GM21390 (cell line): Measurements from ENCODE around the gene SLC8A2.
A peak's percentile ranks its signal among the peaks of the same experiment; 100 is the strongest.
"Not testable (repeated sequence)": the region's sequence is repeated elsewhere in the genome, so short reads cannot be mapped to it uniquely, and the experiment has no call there.

Source experiments
- ATAC-seq: cut with Tn5 transposase; IDR thresholded peaks from one replicate; pipeline ENCODE4 v1.9.1; 2021; ENCODE audit not compliant: unreplicated experiment

SLC8A2 gene

DNA sequence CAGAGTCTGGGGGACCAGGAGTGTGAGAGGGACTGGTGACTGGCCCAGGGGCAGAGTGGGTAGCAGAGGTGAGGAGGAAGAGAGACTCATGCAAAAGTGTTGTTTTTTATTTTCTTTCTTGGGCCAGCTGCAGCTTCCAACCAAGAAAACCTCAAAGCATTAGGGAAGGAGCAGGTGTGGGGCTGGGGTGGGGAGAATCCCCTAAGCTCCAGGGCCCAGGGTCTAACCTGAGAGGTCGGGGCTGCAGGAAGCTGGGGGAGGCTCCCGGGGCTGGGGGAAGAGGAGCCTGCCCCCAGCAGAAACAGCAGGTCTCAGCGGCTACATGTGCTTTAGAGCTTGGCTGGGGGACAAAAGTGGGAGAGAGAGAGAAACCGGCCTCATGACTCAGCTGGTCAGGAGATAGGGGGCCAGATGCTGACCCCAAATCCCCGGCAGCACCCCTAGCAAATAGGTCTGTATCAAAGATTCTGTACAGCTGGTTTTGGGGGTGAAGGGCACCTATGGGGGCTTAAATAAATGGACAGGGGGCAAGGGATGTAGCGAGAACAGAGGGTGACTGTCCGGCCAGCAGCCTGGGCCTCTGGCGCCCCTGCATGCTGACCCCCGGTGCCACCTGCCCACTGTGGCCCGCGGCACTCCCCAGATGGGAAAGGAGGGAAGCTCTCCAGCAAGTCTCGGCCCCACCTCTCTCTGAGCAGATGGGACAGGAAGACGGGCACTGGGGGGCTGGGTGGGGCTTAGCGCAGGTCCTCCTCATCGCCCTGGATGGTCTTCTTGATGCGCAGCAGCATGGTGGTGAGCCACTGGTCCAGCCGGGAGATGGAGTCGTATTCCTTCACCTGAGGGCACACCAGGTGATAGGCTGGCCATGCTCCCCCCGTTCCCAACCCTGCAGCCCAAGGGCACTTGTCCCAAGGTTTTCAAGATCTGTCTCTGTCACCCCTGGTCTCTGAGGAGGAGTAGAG is 16.1 kb upstream of the SLC8A2 start:
- ATAC-seq: no peak

DNA sequence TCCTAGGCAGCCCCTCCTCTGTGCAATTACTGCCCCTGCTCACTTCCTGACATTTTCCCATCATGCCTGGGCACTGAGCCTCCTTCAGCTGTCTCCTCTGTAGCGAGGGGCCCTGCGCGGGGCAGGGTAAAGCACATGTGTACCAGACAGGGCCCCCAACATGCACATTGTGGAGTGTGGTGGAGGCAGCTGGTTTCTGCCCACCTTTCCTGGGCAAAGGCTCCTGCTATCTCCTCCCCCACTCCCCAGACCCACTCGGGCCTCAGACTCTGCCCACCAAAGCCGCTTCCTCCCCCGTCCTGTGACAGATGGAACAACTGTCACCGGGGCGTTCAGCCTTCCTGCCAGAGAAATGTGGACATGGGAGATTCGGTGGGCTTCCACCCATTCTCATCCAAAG is 15.2 kb upstream of the SLC8A2 start:
- ATAC-seq: no peak

DNA sequence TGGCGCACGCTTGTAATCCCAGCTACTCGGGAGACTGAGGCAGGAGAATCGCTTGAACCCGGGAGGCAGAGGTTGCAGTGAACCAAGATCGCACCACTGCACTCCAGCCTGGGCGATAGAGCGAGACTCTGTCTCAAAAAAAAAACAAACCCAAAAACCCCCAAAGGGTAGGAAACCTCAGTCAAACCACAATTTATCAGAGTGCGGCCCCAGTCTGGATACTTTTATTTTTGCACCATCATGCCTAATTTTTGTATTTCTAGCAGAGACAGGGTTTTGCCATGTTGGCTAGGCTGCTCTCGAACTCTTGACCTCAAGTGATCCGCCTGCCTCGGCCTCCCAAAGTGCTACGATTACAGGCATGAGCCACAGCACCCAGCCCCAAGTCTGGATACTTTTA is 14.5 kb upstream of the SLC8A2 start:
- not testable (repeated sequence) for ATAC-seq

DNA sequence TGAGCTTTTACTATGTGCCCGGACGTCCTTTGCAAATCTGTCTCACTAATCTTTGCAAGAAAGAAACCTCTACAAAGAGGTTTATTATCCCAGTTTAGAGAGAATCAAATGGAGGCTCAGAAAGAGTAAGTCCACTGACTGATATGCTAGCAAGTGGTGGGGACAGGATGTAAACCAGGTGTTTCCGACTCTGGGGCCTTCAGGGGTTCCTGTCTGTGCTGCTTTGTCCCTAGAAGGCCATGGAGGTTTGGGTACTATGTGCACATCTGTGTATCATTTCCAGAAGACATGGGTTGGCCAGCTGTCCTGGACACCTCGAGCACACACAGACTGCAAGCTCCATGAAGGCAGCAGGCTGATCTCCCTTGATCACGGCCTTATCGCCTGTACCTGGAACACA is 13.5 kb upstream of the SLC8A2 start:
- no peak for ATAC-seq

DNA sequence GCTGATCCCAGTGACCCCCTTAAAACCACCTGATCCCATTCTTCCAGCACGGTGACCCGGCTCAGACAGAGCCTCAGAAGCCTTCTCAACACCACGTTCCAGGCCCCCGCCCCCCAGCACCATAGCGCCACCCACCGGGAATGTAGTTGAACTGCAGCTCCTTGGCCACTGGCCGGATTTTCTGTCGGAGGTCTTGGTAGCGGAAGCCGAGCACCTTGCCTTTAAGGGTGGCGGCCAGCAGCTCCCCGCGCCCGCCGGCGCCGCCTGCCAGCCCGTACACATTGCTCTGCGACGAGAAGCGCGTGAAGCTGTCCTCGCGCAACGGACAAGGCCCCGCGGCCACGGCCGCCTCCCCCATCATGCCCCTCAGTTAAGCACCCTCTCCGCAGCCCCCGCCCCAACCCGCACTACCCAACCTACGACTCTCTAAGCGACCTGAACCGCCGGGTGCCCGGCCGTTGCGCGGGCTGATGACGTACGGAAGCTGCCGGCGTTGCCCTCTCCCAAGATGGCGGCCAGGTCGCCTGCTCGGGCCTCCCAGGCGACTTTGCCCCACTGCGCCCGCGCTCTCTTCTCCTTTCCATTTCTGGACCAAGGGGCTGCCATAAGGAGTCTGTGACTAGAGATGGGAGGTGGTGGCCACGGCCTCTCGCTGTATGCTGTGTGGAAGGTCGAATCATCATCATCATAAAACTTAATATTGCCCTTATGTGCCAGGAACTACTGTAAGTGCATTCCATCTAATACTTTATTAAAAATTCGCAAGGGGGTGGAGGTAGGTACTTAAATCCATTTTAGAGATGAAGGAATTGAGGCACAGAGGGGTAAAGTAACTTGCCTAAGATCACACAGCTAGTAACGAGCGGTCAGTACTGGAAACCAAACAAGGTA is 12.4 kb upstream of the SLC8A2 start, which contains the start of gene KPTN:
KPTN (minus strand) TSS at position 420 of the 891 bp plus-strand sequence; CDS start at position 361, 59 bp downstream.
- peak; percentile 56 for ATAC-seq

DNA sequence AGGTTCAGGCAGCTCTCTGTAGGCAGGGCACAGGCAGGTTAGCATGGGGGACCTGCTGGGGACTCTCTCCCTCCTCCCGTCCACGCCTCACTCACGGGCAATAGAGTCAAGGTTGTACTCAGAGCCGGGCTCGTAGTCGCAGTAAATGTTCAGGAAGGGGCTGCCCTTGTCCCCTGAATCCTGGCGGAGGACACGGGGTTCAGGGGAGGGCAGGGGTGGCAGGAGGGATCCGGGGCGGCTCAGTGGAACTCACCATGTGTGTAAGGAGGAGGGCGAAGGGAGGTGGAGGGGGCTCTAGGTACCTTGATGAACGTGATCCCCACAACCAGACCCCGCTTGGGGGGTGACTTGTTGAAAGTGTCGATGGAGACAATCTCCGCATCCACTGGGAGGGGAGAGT is 11.5 kb upstream of the SLC8A2 start:
- ATAC-seq: no peak

DNA sequence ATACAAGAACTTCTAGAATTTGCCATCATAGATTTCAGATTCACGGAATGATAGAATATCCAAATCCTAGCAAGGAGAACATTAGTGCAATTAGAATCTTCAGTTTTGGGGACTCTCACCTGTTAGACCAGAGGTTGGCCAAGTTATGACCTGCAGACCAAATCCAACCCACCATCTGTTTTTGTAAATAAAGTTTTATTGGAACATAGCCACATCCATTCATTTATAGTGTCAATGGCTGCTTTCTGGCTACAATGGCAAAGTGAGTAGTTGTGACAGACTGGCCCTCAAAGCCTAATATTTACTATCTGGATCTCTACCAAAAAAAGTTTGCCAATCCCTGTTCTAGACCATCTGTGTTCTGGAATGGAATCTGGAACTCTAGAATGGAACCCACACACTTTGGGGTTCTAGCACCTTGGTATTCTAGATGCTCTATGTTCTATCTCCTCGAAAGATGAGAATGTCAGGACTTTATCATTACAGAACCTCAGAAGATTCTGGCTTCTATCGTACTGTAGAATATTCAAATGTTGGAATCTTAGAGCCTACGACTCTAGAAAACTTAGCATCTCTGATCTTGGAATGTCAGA is 9.9 kb upstream of the SLC8A2 start:
- no peak for ATAC-seq

DNA sequence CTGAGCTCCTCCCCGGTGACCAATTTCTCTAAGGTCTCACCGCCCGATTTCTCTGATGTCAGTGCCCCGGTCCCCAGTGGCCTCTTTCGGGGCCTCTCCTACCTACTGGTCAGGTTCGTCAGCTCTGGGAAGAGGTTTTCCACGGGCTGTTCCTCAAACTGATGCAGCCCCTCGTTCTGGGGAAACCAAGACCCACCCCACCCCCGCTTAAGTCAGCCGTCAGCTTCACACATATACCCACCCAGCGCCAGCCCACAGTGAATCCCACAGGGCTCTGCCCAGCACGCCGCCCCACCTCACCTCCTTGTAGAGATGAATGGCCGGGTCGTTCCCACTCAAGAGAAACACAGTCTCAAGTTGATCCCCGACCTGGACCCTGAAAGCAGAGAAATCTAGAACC is 9.0 kb upstream of the SLC8A2 start:
- ATAC-seq: no peak

DNA sequence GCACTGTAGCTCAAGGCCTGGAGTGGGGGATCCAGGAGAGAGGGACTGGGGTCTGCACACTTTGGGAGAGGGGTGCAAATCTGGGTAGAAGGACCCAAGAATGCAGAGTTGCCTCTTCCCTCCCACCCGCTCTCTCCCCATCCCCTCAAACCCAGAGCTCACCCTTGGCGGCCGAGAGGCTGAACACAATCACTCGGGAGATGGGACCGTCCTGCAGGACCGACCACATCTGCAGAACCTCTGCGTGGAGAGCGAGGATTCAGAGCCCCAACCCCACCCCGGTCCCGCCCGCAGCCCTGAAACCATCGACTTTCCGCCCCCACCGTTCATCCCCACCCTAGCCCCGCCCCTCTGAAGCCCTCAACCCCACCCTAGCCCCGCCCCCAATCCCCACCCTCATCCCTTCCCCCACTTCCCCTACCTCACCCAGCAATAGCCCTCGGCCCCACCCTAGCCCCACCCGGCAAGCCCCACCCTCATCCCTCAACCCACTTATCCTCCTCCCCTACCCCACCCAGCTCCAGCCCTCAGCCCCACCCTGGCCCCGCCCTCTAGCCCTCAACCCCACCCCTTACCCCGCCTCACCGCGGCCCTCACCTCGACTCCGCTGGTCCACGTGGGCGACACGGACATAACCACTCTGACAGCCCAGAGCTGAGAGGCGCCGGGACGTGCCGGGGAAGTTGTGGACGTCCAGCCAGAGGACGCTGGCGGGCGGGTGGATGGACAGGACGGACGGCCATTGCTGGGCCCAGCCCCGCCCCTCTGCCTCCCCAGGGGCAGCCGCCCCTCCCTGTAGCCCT is 8.2 kb upstream of the SLC8A2 start:
- no peak for ATAC-seq

DNA sequence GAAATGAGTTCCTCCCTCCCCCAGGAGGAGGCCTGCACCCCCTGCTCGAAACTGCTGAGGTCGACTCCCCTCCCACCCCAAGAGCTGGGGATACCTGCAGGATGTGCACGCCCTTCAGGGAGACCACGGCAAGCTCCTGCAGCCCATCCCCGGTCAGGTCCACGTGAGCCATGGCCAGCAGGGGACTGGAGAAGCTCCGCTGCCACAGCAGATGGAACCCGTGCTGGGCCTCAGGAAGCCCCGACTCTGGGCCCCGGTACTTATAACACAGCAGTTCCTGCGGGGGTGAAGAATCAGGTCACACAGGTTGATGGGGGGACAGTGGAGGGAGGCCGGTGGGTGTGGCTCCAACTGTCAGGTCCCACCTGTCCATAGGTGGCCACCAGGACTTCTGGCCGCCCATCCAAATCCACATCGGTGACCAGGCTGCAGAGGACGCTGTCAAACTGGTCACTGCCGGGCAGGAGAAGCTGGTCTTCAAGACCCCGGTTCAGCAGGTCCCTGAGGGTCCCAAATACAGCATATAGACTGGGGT is 4.8 kb upstream of the SLC8A2 start:
- no peak for ATAC-seq

DNA sequence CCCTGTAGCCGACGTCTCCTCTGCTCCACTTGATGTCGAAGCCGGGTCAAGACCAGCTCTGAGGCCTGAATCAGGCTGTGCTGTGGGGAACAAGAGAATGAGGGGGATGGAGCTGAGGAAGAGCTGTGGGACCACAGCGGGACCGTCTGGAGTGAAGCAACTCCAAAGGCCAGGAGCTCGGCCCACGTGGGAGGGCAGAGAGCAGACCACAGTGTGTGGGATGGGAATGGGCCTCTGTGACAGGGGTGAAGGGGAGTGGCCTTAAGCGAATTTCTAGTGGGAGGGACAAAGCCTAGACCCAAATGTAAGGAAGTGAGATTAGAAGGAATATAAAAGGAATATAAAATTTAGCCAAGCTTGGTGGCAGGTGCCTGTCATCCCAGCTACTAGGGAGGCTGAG is 3.8 kb upstream of the SLC8A2 start:
- no peak for ATAC-seq

DNA sequence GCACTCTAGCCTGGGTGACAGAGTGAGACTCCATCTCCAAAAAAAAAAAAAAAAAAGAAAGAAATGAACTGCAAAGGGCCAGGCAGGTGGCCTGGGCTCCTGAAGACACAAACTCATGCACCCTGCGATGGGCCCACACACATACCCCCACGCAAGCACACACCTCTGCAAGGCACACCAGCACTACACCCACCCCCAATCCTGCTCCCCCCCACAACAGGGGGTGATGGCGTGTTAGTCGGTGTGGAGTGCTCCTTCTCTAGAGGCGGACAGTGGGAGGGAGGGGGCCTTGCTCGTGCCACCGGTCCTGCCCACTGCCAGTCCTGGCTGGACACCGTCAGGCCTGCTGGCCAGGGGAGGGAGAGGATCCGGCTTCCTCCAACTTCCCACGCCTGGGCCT is 1.6 kb upstream of the SLC8A2 start:
- ATAC-seq: no peak

DNA sequence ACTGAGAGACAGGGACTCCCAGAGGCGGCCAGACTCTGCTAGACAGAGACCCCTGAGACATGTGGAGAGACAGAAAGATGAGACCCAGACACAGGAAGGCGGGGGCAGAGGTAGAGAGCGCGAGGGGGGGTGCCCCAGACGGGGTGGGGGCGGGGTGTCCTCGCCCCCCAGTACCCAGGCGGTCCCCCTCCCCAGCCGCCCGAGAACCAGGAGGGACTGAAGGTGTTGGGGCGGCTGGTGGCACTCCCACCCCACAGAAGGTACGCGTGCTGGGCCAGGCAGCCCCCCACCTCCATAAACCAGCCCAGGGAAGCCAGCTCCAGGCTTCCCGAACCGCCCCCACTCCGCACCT is 336 bp downstream of the SLC8A2 start:
- no peak for ATAC-seq

DNA sequence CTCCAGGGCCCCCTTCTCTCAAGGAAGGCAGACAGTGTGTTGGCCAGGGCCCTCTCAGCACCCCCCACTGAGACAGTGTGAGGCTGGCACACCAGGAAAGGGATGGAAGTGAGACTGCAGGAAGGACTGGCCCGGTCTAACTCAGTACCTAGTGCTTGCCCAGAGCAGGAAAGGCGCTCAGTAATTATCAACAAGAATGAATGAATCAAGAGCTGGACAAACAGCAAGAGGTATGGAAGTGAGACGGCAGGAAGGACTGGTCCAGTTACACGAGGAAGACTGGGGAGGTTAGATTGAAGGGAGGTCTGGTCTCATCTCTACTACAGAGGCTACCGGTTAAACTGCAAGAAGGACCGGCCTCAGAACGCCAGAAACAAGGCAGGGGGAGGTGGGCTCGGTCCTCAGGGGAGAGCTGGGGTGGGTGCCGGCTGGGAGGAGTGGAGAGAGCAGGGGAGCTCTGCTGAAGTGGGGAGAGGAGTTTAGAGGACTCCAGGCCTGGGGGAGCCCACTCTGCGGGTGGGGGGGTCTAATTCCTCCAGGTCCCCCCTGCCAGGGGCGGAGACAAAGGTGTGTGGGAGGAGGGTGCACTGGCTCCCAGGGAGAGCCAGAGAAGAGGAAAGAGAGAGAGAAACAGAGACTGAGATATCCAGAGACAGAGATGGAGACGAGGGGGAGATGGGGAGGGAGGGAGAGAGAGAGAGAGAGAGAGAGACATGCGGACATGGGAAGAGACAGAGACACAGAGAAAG is 1.1 kb downstream of the SLC8A2 start:
- ATAC-seq: no peak

DNA sequence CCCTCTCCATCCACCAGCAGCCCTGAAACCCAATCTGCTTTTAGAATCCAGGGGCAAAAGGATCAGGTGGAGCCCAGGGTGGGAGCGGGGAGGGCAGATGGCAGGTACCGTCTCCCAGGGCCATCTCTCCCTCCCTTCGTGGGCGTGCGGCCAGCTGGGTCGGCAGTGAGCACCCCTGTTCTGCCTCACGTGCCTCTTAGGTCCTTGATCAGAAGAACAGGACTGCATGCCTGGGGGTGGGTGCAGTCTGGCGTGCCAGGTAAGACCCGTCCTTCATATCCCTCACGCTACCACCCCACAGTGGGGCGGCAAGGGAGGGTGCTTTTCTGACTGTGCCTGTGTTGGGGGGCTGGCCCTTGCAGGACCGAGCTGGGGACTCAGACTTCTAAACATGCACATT is 2.0 kb downstream of the SLC8A2 start:
- ATAC-seq: no peak

DNA sequence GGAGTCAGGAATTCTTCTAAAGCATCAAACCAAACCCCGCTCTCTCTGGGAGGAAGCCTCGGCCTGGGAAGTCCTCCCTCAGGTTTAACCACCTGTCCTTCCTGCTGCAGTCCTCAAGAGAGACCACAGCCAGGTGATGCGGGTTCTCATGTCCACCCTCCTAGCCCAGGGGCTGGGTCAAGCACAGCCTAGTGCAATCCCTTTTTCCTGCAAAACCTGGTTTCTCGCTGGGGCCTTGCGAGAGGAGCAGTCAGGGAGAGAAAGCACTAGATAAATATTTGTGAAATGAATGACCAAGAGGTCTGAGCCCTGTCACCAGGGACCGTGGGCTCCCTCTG is 2.4 kb downstream of the SLC8A2 start:
- no peak for ATAC-seq

DNA sequence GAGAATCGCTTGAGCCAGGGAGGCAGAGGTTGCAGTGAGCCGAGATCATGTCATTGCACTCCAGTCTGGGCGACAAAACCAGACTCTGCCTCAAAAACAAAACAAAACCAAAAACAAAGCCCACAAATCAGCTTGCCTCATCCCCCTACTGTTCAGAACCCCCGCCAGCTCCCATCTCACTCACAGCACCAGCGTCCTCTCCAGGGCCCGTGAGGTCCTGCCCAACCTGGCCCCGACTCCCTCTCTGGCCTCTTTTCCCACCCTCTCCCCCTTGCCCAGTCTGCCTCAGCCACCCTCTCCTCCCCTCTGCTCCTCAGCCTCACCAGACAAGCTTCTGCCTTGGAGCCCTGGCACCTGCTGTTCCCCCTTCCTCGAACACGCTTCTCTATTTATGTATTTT is 3.8 kb downstream of the SLC8A2 start:
- ATAC-seq: no peak

DNA sequence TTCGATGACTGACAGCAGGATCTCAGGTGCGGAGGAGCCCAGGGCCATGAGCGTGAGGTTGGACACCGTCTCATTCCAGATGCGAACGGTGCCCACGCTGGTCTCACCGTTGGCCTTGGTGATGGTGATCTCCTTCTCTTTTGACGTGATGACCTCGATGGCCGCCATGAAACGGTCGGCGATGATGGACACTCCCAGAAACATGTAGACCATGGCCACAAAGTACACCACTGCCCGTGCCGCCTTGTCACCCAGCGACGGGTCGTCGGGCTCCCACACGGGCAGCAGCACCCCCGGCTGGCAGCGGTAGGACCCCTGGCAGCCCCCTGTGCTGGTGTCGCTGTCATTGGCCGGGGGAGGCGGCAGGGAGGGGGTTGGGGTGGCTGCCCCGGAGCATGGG is 5.7 kb downstream of the SLC8A2 start:
- ATAC-seq: no peak

DNA sequence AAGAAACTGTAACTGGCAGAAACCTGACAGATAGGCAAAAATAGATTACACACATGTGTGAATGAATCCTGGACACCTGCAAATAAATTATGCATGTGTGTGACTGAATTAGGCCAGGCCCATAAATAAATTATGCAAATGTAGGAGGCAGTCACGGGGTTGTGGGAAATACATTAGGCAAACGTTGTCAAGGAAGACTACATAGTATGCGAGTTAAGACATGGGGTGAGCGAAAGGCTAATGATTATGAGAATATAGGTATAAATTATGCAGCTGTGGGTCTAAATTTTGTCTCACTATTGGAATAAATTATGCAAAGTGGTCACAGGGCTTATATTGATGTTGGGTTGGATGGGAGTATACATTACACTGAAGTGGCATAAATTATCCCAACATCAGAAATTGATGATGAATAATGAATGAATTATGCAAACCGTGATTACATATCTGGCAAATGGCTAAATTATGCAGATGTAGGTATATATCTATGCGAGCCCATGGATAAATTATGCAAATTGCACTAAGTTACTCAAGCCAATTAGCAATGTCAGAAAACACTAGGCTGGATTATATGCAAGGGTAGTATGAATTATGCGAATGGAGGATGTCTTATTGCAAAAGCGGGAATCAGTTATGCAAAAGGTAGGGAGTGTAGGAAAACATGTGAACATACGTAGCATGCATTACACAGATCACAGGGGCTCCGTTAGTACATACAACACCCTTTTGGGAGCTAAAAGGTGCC is 6.8 kb downstream of the SLC8A2 start:
- no peak for ATAC-seq
